WTC11 (cell line): ENCODE results near the gene OTUD3. TPM values are rescaled to one million over a fixed set of nuclear protein-coding genes. Genes with fewer than 3 reads are reported as not detected.

Experiments used
- ATAC-seq: fragments of 200-7000 bp; cut with Tn5 transposase; 2 replicates; pipeline ENCODE4 v1.10.0; 2021; ENCODE audit warnings: mild to moderate bottlenecking, moderate library complexity
- CTCF ChIA-PET: fragments of 300-600 bp; sonication (Branson Sonifier 250); formaldehyde crosslinking; loops from one replicate; lab custom pipeline; 2021; ENCODE audit warnings: antibody characterized with exemption; lab: Charles Lee
- POLR2A ChIA-PET: fragments of 350-600 bp; sonication (Branson Sonifier 250); formaldehyde crosslinking; loops from one replicate; lab custom pipeline; 2021; ENCODE audit warnings: antibody characterized with exemption; lab: Charles Lee
- DNase-seq: peaks from one replicate; pipeline ENCODE4 v3.0.0; 2021; ENCODE audit warnings: low spot score
- H3K27ac Mint-ChIP-seq: 2 replicates; pipeline ENCODE4 v1.8.0; 2021; ENCODE audit warnings: mixed read lengths
- H3K27me3 Mint-ChIP-seq: 2 replicates; pipeline ENCODE4 v1.8.0; 2021; ENCODE audit warnings: low read depth, mild to moderate bottlenecking, moderate library complexity, mixed read lengths
- H3K36me3 Mint-ChIP-seq: 2 replicates; pipeline ENCODE4 v1.8.0; 2021; ENCODE audit warnings: mixed read lengths
- H3K4me1 Mint-ChIP-seq: 2 replicates; pipeline ENCODE4 v1.8.0; 2022; ENCODE audit warnings: mixed read lengths
- H3K4me3 Mint-ChIP-seq: 2 replicates; pipeline ENCODE4 v1.8.0; 2021; ENCODE audit warnings: mild to moderate bottlenecking, moderate library complexity, mixed read lengths
- H3K9me3 Mint-ChIP-seq: 2 replicates; pipeline ENCODE4 v1.8.0; 2021; ENCODE audit warnings: mixed read lengths
- CREM ChIP-seq: sonication (generic); formaldehyde crosslinking; IDR thresholded peaks from 2 replicates; pipeline ENCODE4 v1.8.1; 2022; ENCODE audit warnings: mild to moderate bottlenecking, missing genetic modification reagents, moderate library complexity
- EMX1 ChIP-seq: fragments of 250-450 bp; sonication (Bioruptor Pico); IDR thresholded peaks from 2 replicates; pipeline ENCODE4 v1.8.0; 2021; ENCODE audit warnings: mild to moderate bottlenecking
- FOXJ3 ChIP-seq: sonication (generic); formaldehyde crosslinking; IDR thresholded peaks from 2 replicates; pipeline ENCODE4 v1.9.0; 2021; ENCODE audit warnings: missing genetic modification reagents, mild to moderate bottlenecking, borderline replicate concordance
- GRHL2 ChIP-seq: fragments of 250-450 bp; sonication (Bioruptor Pico); IDR thresholded peaks from 2 replicates; pipeline ENCODE4 v1.8.0; 2022; ENCODE audit warnings: mild to moderate bottlenecking, moderate library complexity; ENCODE audit not compliant: insufficient replicate concordance, severe bottlenecking
- MXD4 ChIP-seq: fragments of 250-450 bp; sonication (Bioruptor Pico); IDR thresholded peaks from 2 replicates; pipeline ENCODE4 v1.8.0; 2021; ENCODE audit warnings: mild to moderate bottlenecking, moderate library complexity, borderline replicate concordance
- PRDM15 ChIP-seq: sonication (generic); formaldehyde crosslinking; IDR thresholded peaks from 2 replicates; pipeline ENCODE4 v1.8.0; 2022; ENCODE audit warnings: missing genetic modification reagents
- RORB ChIP-seq: fragments of 250-450 bp; sonication (Bioruptor Pico); IDR thresholded peaks from 2 replicates; pipeline ENCODE4 v1.9.0; 2021; ENCODE audit warnings: mild to moderate bottlenecking
- TCF7 ChIP-seq: sonication (generic); formaldehyde crosslinking; IDR thresholded peaks from 2 replicates; pipeline ENCODE4 v1.8.0; 2022; ENCODE audit warnings: mild to moderate bottlenecking, low read depth, missing genetic modification reagents, moderate library complexity
- USF1 ChIP-seq: sonication (generic); formaldehyde crosslinking; IDR thresholded peaks from 2 replicates; pipeline ENCODE4 v1.8.0; 2022; ENCODE audit warnings: mild to moderate bottlenecking, missing genetic modification reagents
- USF2 ChIP-seq: sonication (generic); formaldehyde crosslinking; IDR thresholded peaks from 2 replicates; pipeline ENCODE4 v1.8.1; 2023; ENCODE audit warnings: mild to moderate bottlenecking, missing genetic modification reagents, moderate library complexity
- ZNF232 ChIP-seq: sonication (generic); formaldehyde crosslinking; IDR thresholded peaks from 2 replicates; pipeline ENCODE4 v1.8.0; 2022; ENCODE audit warnings: mild to moderate bottlenecking, missing genetic modification reagents
- ZNF425 ChIP-seq: fragments of 250-450 bp; sonication (Bioruptor Pico); conservative IDR thresholded peaks from 2 replicates; pipeline ENCODE4 v1.9.0; 2021; ENCODE audit warnings: mild to moderate bottlenecking
- total RNA-seq: library from RNA; stranded (reverse); gene quantifications from 3 replicates; pipeline ENCODE4 v1.2.3, GENCODE V29; 2021

OTUD3 gene
- total RNA-seq, 1 experiment from 2014 or later: 16.1 TPM

GRCh38 chr1:19934336-19934735, 52.1 kb downstream of the OTUD3 start:
- CTCF ChIA-PET: no interaction called here
- ATAC-seq (no peak), DNase-seq (no peak)
- Mint-ChIP-seq H3K9me3 (peaks cover 45% of the 10 kb centered on the region), H3K4me3 (no peak overlapping the region), H3K4me1 (0 out of 2 replicates have a peak, but pooled peaks cover 3% of the 10 kb centered on the region), H3K27ac (no peak overlapping the region), H3K36me3 (peaks cover 24% of the 10 kb centered on the region), H3K27me3 (peaks cover 9% of the 10 kb centered on the region)
- TF ChIP-seq TCF7: no peak
- TF ChIP-seq ZNF232 (CRISPR knock-in tag): no peak
- TF ChIP-seq USF2 (CRISPR knock-in tag): no peak
- no peak for TF ChIP-seq MXD4 (CRISPR knock-in tag)
- TF ChIP-seq ZNF425 (CRISPR knock-in tag): no peak
- no peak for TF ChIP-seq CREM (CRISPR knock-in tag)
- no peak for TF ChIP-seq GRHL2 (CRISPR knock-in tag)
- no peak for TF ChIP-seq FOXJ3
- POLR2A ChIA-PET: no interaction called here

GRCh38 chr1:19936061-19936750, 54.0 kb downstream of the OTUD3 start:
- TF ChIP-seq RORB (CRISPR knock-in tag) (no peak), EMX1 (CRISPR knock-in tag) (no peak), GRHL2 (CRISPR knock-in tag) (no peak)
- ChIA-PET CTCF (interaction anchor here (0.7 kb wide), 1 partner anchor 215 kb away, joined by 3 read pairs; no protein-coding TSS in a partner anchor), POLR2A (no interaction called here)
- ATAC-seq (no peak), DNase-seq (no peak)
- H3K9me3 Mint-ChIP-seq: peaks cover 39% of the 10 kb centered on the region
- peaks cover 24% of the 10 kb centered on the region for H3K36me3 Mint-ChIP-seq
- H3K27ac Mint-ChIP-seq: no peak overlapping the region
- peaks cover 13% of the 10 kb centered on the region for H3K4me1 Mint-ChIP-seq
- no peak overlapping the region for H3K4me3 Mint-ChIP-seq
- H3K27me3 Mint-ChIP-seq: peaks cover 7% of the 10 kb centered on the region; the same call in 1 of the 2 replicates

GRCh38 chr1:19938472-19938871, 56.3 kb downstream of the OTUD3 start:
- ChIA-PET POLR2A (no interaction called here), CTCF (no interaction called here)
- DNase-seq (no peak), ATAC-seq (no peak)
- peaks cover 14% of the 10 kb centered on the region for H3K4me1 Mint-ChIP-seq
- peaks cover 4% of the 10 kb centered on the region; the same call in 1 of the 2 replicates for H3K36me3 Mint-ChIP-seq
- no peak overlapping the region for H3K4me3 Mint-ChIP-seq
- peak; percentile 86 for TF ChIP-seq USF2 (CRISPR knock-in tag)
- TF ChIP-seq PRDM15 (CRISPR knock-in tag): no peak
- TF ChIP-seq USF1 (CRISPR knock-in tag): peak; percentile 81
- H3K27me3 Mint-ChIP-seq: peaks cover 2% of the 10 kb centered on the region; the same call in 1 of the 2 replicates
- H3K27ac Mint-ChIP-seq: no peak overlapping the region
- peaks cover 27% of the 10 kb centered on the region for H3K9me3 Mint-ChIP-seq
